A549 (cell line): ENCODE data around the gene ZFAND6. TPM values are rescaled to one million over a fixed set of nuclear protein-coding genes. Genes with fewer than 3 reads are reported as not detected.
"Not testable (repeated sequence)": the region's sequence is repeated elsewhere in the genome, so short reads cannot be mapped to it uniquely, and the experiment has no call there.

Experiments
- ATAC-seq, 2 experiments: fragments of 200-7000 bp in 1 of 2; fragments of >200 bp in 1 of 2; cut with Nextera tagmentation in 1 of 2; cut with Tn5 transposase in 1 of 2; 3 replicates each; pipeline versions ENCODE4 v1.8.0 to v1.9.1; 2018 to 2020; ENCODE audit warnings: mild to moderate bottlenecking in 1 of 2, moderate library complexity in 1 of 2
- CTCF ChIA-PET: fragments of 300-600 bp; sonication (Branson Sonifier 250); formaldehyde crosslinking; extraction: SDS; loops from one replicate; lab custom pipeline; 2021; ENCODE audit warnings: antibody characterized with exemption, inconsistent platforms; lab: Yijun Ruan, JAX
- POLR2A ChIA-PET: fragments of 350-600 bp; formaldehyde crosslinking; extraction: SDS; loops from one replicate; lab custom pipeline; 2021; ENCODE audit warnings: antibody characterized with exemption, inconsistent platforms; lab: Yijun Ruan, JAX
- DNase-seq, 2 experiments: peaks; one replicate each; pipeline versions ENCODE4 v3.0.0 to v3.0.0-alpha.2; 2011 to 2016; ENCODE audit warnings: low read depth in 1 of 2, low spot score in 1 of 2
- FAIRE-seq: peaks from 2 replicates; lab custom pipeline; 2011; peaks lifted over from hg19 to GRCh38; lab: Jason Lieb, UNC
- H3K27ac ChIP-seq, 2 experiments: fragments of >200 bp; sonication (Bioruptor Twin); formaldehyde crosslinking; 3 replicates each; pipeline ENCODE4 v1.5.1; 2016 to 2017
- H3K4me1 ChIP-seq: fragments of >200 bp; sonication (Bioruptor Twin); formaldehyde crosslinking; 3 replicates; pipeline ENCODE4 v1.6.1; 2016
- H3K4me2 ChIP-seq: fragments of >200 bp; sonication (Bioruptor Twin); formaldehyde crosslinking; 3 replicates; pipeline ENCODE4 v1.6.1; 2016
- H3K4me3 ChIP-seq: fragments of >200 bp; sonication (Bioruptor Twin); formaldehyde crosslinking; 3 replicates; pipeline ENCODE4 v1.5.1; 2016
- H3K9me3 ChIP-seq: fragments of >200 bp; sonication (Bioruptor Twin); formaldehyde crosslinking; 3 replicates; pipeline ENCODE4 v1.6.1; 2016
- CHD2 ChIP-seq: fragments of 150-350 bp; IDR thresholded peaks from 2 replicates; pipeline ENCODE4 v1.6.1; 2014; ENCODE audit warnings: low read length; ENCODE audit not compliant: partially characterized antibody
- FOSL2 ChIP-seq, 2 experiments: fragments of 450-650 bp in 1 of 2; fragments of >200 bp in 1 of 2; sonication (Bioruptor Twin) in 1 of 2; formaldehyde crosslinking; IDR thresholded peaks; 2 replicates each; pipeline versions ENCODE4 v1.5.0 to v1.6.1; 2016 to 2020; ENCODE audit warnings: mild to moderate bottlenecking in 1 of 2, moderate library complexity in 1 of 2
- HDAC2 ChIP-seq: fragments of 200-600 bp; sonication (generic); IDR thresholded peaks from 2 replicates; pipeline ENCODE4 v1.6.1; 2016
- HEYL ChIP-seq: fragments of 250-450 bp; sonication (Bioruptor Pico); IDR thresholded peaks from 2 replicates; pipeline ENCODE4 v1.8.0; 2021; ENCODE audit warnings: mild to moderate bottlenecking, moderate library complexity
- HOXB5 ChIP-seq: fragments of 250-450 bp; sonication (Bioruptor Pico); IDR thresholded peaks from 2 replicates; pipeline ENCODE4 v1.5.0; 2020; ENCODE audit warnings: mild to moderate bottlenecking, moderate library complexity
- JUNB ChIP-seq: fragments of >200 bp; sonication (Bioruptor Twin); formaldehyde crosslinking; IDR thresholded peaks from 2 replicates; pipeline ENCODE4 v1.6.1; 2016
- MAFK ChIP-seq: fragments of 450-650 bp; IDR thresholded peaks from 2 replicates; pipeline ENCODE4 v1.6.1; 2014; ENCODE audit not compliant: partially characterized antibody
- MAZ ChIP-seq: fragments of 150-350 bp; IDR thresholded peaks from 2 replicates; pipeline ENCODE4 v1.6.1; 2014; ENCODE audit warnings: antibody characterized with exemption, low read depth, low read length, borderline replicate concordance
- POLR2A ChIP-seq: IDR thresholded peaks from 2 replicates; pipeline ENCODE4 v1.6.1; 2012; ENCODE audit warnings: mild to moderate bottlenecking, low read length
- RAD21 ChIP-seq, 2 experiments: fragments of >200 bp in 1 of 2; sonication (Bioruptor Twin) in 1 of 2; formaldehyde crosslinking in 1 of 2; IDR thresholded peaks in 1 of 2; conservative IDR thresholded peaks in 1 of 2; 2 replicates in 1 of 2; 3 replicates in 1 of 2; pipeline ENCODE4 v1.6.1; 2012 to 2018; ENCODE audit warnings: inconsistent platforms in 1 of 2
- RNF2 ChIP-seq: fragments of 200-600 bp; sonication (generic); IDR thresholded peaks from 2 replicates; pipeline ENCODE4 v1.6.1; 2016; ENCODE audit warnings: low read depth, mild to moderate bottlenecking, antibody characterized with exemption, moderate library complexity, borderline replicate concordance
- TP53 ChIP-seq: fragments of 250-450 bp; sonication (Bioruptor Pico); IDR thresholded peaks from 2 replicates; pipeline ENCODE4 v1.5.0; 2021; ENCODE audit warnings: mild to moderate bottlenecking, moderate library complexity
- ZC3H11A ChIP-seq: fragments of 450-650 bp; IDR thresholded peaks from 2 replicates; pipeline ENCODE4 v1.6.1; 2014; ENCODE audit warnings: antibody characterized with exemption, mild to moderate bottlenecking
- WGBS: methylation state at CpG from one replicate; pipeline ENCODE4 v1.1.6; 2017; ENCODE audit errors: missing lambda C conversion rate; 5-methylcytosine and 5-hydroxymethylcytosine counted together
- polyA plus RNA-seq, 4 experiments: library from polyadenylated mRNA; depleted of rRNA in 3 of 4; stranded (reverse); fragments of >200 nt; fragmentation: RNase III in 1 of 4; extraction: RNeasy Plus Mini Kit Qiagen cat#74134 plus additional on column Dnase treatment in 1 of 4; gene quantifications; 2 replicates in 3 of 4; 3 replicates in 1 of 4; pipeline ENCODE4 v1.2.3, GENCODE V29; 2011 to 2017
- TF ChIP-seq, protein P1 (sequence below): fragments of 450-650 bp; IDR thresholded peaks from 2 replicates; pipeline ENCODE4 v1.6.1; 2014; ENCODE audit warnings: antibody characterized with exemption
- TF ChIP-seq, protein P2 (sequence below): IDR thresholded peaks from 2 replicates; pipeline ENCODE4 v1.6.1; 2012
- TF ChIP-seq, protein P3 (sequence below): fragments of 250-450 bp; sonication (Bioruptor Pico); IDR thresholded peaks from 2 replicates; pipeline ENCODE4 v1.5.0; 2021; ENCODE audit warnings: mild to moderate bottlenecking, moderate library complexity, borderline replicate concordance
- TF ChIP-seq, protein P4 (sequence below): fragments of 150-350 bp; IDR thresholded peaks from 2 replicates; pipeline ENCODE4 v1.6.1; 2014; ENCODE audit warnings: low read depth, mild to moderate bottlenecking, low read length
- TF ChIP-seq, protein P5 (sequence below): fragments of >200 bp; sonication (Bioruptor Twin); formaldehyde crosslinking; IDR thresholded peaks from 3 replicates; pipeline ENCODE4 v1.5.1; 2016
- TF ChIP-seq, protein P6 (sequence below): IDR thresholded peaks from 2 replicates; pipeline ENCODE4 v1.6.1; 2012

The ZFAND6 gene
- polyA plus RNA-seq, 2 of the 4 experiments (the other 2 are of a cell fraction) = 152 to 307 TPM

DNA sequence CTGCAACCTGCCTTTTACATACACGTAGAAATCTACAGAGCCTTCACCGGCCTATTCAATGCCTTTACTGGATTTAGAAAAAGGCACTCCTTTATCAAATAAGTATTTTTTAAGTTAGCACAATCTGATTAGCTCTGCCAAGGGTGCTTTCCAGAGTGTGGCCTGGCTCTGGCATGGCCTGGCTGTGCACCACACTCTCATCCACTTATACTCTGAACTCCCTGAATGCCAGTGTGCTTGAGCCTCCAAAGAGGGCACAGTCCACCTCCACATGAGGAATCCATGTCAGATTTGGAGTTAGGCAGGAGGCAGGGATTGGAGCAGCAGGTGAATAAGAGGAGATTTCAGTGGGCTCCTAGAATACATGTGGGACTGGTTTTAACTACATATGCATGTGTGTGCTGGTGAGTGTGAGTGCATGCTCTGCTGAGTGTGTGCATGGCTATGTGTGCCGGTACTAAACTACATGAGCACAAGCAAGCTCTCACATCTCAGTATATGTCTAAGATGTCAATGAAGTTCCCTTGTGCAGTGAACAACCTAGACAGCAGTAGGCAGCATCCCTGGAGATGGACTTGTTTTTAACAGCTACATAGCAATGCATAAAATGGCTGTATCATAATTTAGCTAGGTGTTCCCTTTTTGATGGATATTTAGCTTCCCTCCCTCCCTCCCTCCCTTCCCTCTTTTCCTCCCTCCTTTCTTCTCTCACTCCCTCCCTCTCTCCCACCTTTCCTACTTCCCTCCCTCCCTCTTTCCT lies 17.8 kb upstream of the ZFAND6 start:
- H3K9me3 ChIP-seq = no peaks in the 10 kb centered on the region
- ATAC-seq (peak; percentile 42 to 65), FAIRE-seq (no peak), DNase-seq (no peak)
- H3K4me2 ChIP-seq = no peak overlapping the region
- TF ChIP-seq CHD2 = no peak
- TF ChIP-seq, protein P1, sequence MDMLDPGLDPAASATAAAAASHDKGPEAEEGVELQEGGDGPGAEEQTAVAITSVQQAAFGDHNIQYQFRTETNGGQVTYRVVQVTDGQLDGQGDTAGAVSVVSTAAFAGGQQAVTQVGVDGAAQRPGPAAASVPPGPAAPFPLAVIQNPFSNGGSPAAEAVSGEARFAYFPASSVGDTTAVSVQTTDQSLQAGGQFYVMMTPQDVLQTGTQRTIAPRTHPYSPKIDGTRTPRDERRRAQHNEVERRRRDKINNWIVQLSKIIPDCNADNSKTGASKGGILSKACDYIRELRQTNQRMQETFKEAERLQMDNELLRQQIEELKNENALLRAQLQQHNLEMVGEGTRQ = no peak
- no peak for TF ChIP-seq HEYL (CRISPR knock-in tag)
- TF ChIP-seq RNF2 = no peak
- no peak for TF ChIP-seq MAFK
- TF ChIP-seq HDAC2 = no peak
- ChIA-PET POLR2A (interaction anchor here (1.2 kb wide), 1 partner anchor 118 kb away, joined by 3 read pairs; no protein-coding TSS in a partner anchor), CTCF (interaction anchor here (0.9 to 1.0 kb wide), 2 partner anchors 9 to 48 kb away, joined by 3 to 4 read pairs; no protein-coding TSS in a partner anchor)
- H3K4me3 ChIP-seq = no peak overlapping the region
- 83% methylated on average over 3 of the region's 3 CpGs for WGBS
- H3K4me1 ChIP-seq = no peaks in the 10 kb centered on the region
- H3K27ac ChIP-seq = no peak overlapping the region

DNA sequence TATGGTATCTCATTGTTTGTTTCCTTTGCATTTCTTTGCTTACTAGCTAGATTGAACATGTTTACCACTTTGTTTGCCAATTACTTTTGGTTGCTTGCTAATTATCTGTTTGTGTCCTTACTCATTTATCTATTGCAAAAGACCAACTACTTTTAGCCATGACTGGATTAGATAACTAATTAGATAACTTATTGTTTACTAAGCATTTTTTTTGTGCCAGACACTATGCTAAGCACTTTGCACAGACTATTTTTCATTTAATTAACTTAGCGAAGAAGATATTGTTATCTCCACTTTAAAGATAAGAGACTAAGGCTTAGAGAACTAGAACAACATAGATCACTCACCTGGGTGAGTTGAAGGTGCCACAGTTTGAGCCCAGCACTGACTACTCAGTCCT lies 16.9 kb upstream of the ZFAND6 start:
- ATAC-seq (no peak), FAIRE-seq (peak; percentile 78), DNase-seq (no peak)
- no peak for TF ChIP-seq POLR2A
- peak; percentile 83 for TF ChIP-seq MAFK
- no peak overlapping the region for H3K4me2 ChIP-seq
- H3K4me3 ChIP-seq = no peak overlapping the region
- POLR2A ChIA-PET = interaction anchor here (1.2 kb wide), 1 partner anchor 119 kb away, joined by 3 read pairs; no protein-coding TSS in a partner anchor
- H3K27ac ChIP-seq = no peak overlapping the region
- no peaks in the 10 kb centered on the region for H3K9me3 ChIP-seq
- CTCF ChIA-PET = interaction anchor here (0.9 to 1.0 kb wide), 2 partner anchors 10 to 47 kb away, joined by 3 to 4 read pairs; no protein-coding TSS in a partner anchor
- 67% methylated on average over 1 of the region's 1 CpG for WGBS
- no peaks in the 10 kb centered on the region for H3K4me1 ChIP-seq

DNA sequence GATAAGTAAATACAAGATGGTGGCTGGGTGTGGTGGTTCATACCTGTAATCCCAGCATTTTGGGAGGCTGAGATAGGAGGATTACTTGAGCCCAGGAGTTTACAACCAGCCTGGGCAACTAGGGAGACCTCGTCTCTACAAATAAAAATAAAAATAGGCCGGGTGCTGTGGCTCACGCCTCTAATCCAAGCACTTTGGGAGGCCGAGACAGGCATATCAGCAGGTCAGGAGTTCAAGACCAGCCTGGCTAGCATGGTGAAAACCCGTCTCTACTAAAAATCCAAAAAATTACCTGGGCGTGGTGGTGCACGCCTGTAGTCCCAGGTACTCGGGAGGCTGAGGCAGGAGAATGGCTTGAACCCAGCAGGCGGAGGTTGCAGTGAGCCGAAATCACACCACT lies 14.3 kb upstream of the ZFAND6 start:
- H3K27ac ChIP-seq, DNase-seq, FAIRE-seq, H3K4me2 ChIP-seq, H3K9me3 ChIP-seq, ATAC-seq, H3K4me3 ChIP-seq, POLR2A ChIA-PET, H3K4me1 ChIP-seq: not testable (repeated sequence)
- CTCF ChIA-PET = interaction anchor here (1.4 kb wide), 1 partner anchor 130 kb away, joined by 3 read pairs; no protein-coding TSS in a partner anchor
- WGBS = 69% methylated on average over 10 of the region's 10 CpGs

DNA sequence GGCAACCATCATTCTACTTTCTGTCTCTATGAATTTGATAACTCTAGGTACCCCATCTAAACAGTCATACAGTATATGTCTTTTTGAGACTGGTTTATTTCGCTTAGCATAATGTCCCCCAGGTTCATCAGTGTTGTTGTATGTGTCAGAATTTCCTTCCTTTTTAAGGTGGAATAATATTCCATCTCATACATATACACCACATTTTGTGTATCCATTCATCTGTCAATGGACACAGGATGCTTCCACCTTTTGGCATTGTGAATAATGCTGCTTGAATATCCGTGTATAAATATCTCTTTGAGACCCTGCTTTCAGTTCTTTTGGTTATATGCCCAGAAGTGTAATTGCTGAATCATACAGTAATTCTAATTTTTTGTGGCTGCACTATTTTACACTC lies 10.4 kb upstream of the ZFAND6 start:
- Histone ChIP-seq H3K4me3 (no peak overlapping the region), H3K4me1 (no peaks in the 10 kb centered on the region), H3K4me2 (no peak overlapping the region), H3K27ac (no peak overlapping the region), H3K9me3 (no peaks in the 10 kb centered on the region)
- ATAC-seq (no peak), DNase-seq (no peak), FAIRE-seq (peak; percentile 88)
- POLR2A ChIA-PET = no interaction called here
- CTCF ChIA-PET = interaction anchor here (0.7 kb wide), 1 partner anchor 300 kb away, joined by 3 read pairs; no protein-coding TSS in a partner anchor
- WGBS = 7% methylated on average over 2 of the region's 2 CpGs
- TF ChIP-seq, protein P2, sequence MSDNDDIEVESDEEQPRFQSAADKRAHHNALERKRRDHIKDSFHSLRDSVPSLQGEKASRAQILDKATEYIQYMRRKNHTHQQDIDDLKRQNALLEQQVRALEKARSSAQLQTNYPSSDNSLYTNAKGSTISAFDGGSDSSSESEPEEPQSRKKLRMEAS = no peak
- TF ChIP-seq ZC3H11A (no peak), FOSL2 (IDR thresholded peaks at IDR 0.05) (no peak), FOSL2 (CRISPR knock-in tag; IDR thresholded peaks at IDR 0.05) (no peak), HOXB5 (CRISPR knock-in tag) (no peak), RAD21 (conservative IDR thresholded peaks at IDR 0.05 in 1 of 2, IDR thresholded peaks at IDR 0.05 in 1 of 2) (no peak), HDAC2 (no peak), TP53 (CRISPR knock-in tag) (no peak), MAZ (no peak), JUNB (no peak)
- TF ChIP-seq, protein P3, sequence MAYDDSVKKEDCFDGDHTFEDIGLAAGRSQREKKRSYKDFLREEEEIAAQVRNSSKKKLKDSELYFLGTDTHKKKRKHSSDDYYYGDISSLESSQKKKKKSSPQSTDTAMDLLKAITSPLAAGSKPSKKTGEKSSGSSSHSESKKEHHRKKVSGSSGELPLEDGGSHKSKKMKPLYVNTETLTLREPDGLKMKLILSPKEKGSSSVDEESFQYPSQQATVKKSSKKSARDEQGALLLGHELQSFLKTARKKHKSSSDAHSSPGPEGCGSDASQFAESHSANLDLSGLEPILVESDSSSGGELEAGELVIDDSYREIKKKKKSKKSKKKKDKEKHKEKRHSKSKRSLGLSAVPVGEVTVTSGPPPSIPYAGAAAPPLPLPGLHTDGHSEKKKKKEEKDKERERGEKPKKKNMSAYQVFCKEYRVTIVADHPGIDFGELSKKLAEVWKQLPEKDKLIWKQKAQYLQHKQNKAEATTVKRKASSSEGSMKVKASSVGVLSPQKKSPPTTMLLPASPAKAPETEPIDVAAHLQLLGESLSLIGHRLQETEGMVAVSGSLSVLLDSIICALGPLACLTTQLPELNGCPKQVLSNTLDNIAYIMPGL (CRISPR knock-in tag) = no peak
- TF ChIP-seq, protein P4, sequence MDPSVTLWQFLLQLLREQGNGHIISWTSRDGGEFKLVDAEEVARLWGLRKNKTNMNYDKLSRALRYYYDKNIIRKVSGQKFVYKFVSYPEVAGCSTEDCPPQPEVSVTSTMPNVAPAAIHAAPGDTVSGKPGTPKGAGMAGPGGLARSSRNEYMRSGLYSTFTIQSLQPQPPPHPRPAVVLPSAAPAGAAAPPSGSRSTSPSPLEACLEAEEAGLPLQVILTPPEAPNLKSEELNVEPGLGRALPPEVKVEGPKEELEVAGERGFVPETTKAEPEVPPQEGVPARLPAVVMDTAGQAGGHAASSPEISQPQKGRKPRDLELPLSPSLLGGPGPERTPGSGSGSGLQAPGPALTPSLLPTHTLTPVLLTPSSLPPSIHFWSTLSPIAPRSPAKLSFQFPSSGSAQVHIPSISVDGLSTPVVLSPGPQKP = no peak
- TF ChIP-seq, protein P5, sequence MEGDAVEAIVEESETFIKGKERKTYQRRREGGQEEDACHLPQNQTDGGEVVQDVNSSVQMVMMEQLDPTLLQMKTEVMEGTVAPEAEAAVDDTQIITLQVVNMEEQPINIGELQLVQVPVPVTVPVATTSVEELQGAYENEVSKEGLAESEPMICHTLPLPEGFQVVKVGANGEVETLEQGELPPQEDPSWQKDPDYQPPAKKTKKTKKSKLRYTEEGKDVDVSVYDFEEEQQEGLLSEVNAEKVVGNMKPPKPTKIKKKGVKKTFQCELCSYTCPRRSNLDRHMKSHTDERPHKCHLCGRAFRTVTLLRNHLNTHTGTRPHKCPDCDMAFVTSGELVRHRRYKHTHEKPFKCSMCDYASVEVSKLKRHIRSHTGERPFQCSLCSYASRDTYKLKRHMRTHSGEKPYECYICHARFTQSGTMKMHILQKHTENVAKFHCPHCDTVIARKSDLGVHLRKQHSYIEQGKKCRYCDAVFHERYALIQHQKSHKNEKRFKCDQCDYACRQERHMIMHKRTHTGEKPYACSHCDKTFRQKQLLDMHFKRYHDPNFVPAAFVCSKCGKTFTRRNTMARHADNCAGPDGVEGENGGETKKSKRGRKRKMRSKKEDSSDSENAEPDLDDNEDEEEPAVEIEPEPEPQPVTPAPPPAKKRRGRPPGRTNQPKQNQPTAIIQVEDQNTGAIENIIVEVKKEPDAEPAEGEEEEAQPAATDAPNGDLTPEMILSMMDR = no peak
- TF ChIP-seq, protein P6, sequence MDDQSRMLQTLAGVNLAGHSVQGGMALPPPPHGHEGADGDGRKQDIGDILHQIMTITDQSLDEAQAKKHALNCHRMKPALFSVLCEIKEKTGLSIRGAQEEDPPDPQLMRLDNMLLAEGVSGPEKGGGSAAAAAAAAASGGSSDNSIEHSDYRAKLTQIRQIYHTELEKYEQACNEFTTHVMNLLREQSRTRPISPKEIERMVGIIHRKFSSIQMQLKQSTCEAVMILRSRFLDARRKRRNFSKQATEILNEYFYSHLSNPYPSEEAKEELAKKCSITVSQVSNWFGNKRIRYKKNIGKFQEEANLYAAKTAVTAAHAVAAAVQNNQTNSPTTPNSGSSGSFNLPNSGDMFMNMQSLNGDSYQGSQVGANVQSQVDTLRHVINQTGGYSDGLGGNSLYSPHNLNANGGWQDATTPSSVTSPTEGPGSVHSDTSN = no peak
